MM.1S (cell line): Measurements from ENCODE around the gene CHRNE.

ENCODE experiments used
- EZH2 ChIP-seq: fragments of 300-600 bp; sonication (generic); optimal IDR thresholded peaks from 2 replicates; pipeline ENCODE3; 2017; ENCODE audit warnings: low read depth, mild to moderate bottlenecking, antibody characterized with exemption, low read length, mixed read lengths
- TF ChIP-seq, protein P1 (sequence below): fragments of 300-600 bp; sonication (generic); IDR thresholded peaks from 2 replicates; pipeline ENCODE4 v1.5.1; 2016; ENCODE audit warnings: antibody characterized with exemption, low read length, mixed read lengths

- TF ChIP-seq EZH2 = no peak
- TF ChIP-seq, protein P1, sequence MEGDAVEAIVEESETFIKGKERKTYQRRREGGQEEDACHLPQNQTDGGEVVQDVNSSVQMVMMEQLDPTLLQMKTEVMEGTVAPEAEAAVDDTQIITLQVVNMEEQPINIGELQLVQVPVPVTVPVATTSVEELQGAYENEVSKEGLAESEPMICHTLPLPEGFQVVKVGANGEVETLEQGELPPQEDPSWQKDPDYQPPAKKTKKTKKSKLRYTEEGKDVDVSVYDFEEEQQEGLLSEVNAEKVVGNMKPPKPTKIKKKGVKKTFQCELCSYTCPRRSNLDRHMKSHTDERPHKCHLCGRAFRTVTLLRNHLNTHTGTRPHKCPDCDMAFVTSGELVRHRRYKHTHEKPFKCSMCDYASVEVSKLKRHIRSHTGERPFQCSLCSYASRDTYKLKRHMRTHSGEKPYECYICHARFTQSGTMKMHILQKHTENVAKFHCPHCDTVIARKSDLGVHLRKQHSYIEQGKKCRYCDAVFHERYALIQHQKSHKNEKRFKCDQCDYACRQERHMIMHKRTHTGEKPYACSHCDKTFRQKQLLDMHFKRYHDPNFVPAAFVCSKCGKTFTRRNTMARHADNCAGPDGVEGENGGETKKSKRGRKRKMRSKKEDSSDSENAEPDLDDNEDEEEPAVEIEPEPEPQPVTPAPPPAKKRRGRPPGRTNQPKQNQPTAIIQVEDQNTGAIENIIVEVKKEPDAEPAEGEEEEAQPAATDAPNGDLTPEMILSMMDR = no peak
Observed at GRCh38 chr17:4886830-4887229, 16.1 kb downstream of the CHRNE start.
